ENCODE data around the gene OBSCN.

GRCh38 chr1:228298471-228298870, 90.6 kb downstream of the OBSCN start:
- TF ChIP-seq CTCF (conservative IDR thresholded peaks at IDR 0.05; ENCODE audit: low read depth, low read length), result no peak
- TF ChIP-seq RCOR1 (IDR thresholded peaks at IDR 0.05; ENCODE audit: insufficient replicate concordance, low read length), result no peak
- TF ChIP-seq RFX5 (IDR thresholded peaks at IDR 0.05; ENCODE audit: low read depth, low read length), result no peak
- TF ChIP-seq USF2 (IDR thresholded peaks at IDR 0.05; ENCODE audit: low read depth, low read length), result no peak
- no peak for TF ChIP-seq POLR2A (IDR thresholded peaks at IDR 0.05; ENCODE audit: low read depth, low read length)
- no peak for TF ChIP-seq FOS (IDR thresholded peaks at IDR 0.05; ENCODE audit: low read depth, low read length)
- no peak for TF ChIP-seq BHLHE40 (IDR thresholded peaks at IDR 0.05; ENCODE audit: low read depth, low read length)
- TF ChIP-seq RAD21 (IDR thresholded peaks at IDR 0.05; ENCODE audit: low read length), result no peak
- TF ChIP-seq CHD1 (IDR thresholded peaks at IDR 0.05; ENCODE audit: low read depth, low read length), result no peak
- TF ChIP-seq MXI1 (IDR thresholded peaks at IDR 0.05; ENCODE audit: borderline replicate concordance, low read depth, low read length), result no peak
